SK-N-SH (cell line): ENCODE results near the gene SOCS2. TPM values are rescaled to one million over a fixed set of nuclear protein-coding genes. Genes with fewer than 3 reads are reported as not detected.
"Not testable (repeated sequence)": the region's sequence is repeated elsewhere in the genome, so short reads cannot be mapped to it uniquely, and the experiment has no call there.

Source experiments
- CTCF ChIA-PET: fragments of 300-600, 350-600 bp; formaldehyde crosslinking; extraction: SDS; loops from one replicate; lab custom pipeline; 2021; lab: Yijun Ruan, JAX
- POLR2A ChIA-PET: fragments of 350-600 bp; sonication (Branson Sonifier 250); formaldehyde crosslinking; extraction: SDS; loops from one replicate; lab custom pipeline; 2020; ENCODE audit warnings: antibody characterized with exemption, inconsistent platforms; lab: Yijun Ruan, JAX
- DNase-seq: peaks from one replicate; pipeline ENCODE4 v3.0.0; 2012
- H2AFZ ChIP-seq: fragments of 200-600 bp; sonication (generic); 2 replicates; pipeline ENCODE4 v1.8.1; 2016; ENCODE audit warnings: antibody characterized with exemption, mild to moderate bottlenecking, low read depth
- H3F3A ChIP-seq: fragments of 200-600 bp; sonication (generic); replicated peaks from 2 replicates; pipeline ENCODE3; 2016; ENCODE audit warnings: antibody characterized with exemption, mild to moderate bottlenecking; ENCODE audit not compliant: insufficient read depth
- H3K27ac ChIP-seq, 2 experiments: fragments of 200-500 bp in 1 of 2; fragments of 200-600 bp in 1 of 2; sonication (Bioruptor generic) in 1 of 2; sonication (generic), shearing (Covaris generic) in 1 of 2; 2 replicates each; pipeline versions ENCODE4 v1.5.1 to v1.6.1; 2014 to 2016; ENCODE audit warnings: low read depth in 2 of 2, inconsistent platforms in 1 of 2, low read length in 1 of 2, mild to moderate bottlenecking in 1 of 2, mixed read lengths in 1 of 2
- H3K27me3 ChIP-seq: fragments of 200-600 bp; sonication (generic), shearing (Covaris generic); 2 replicates; pipeline ENCODE4 v1.6.1; 2016; ENCODE audit warnings: mixed run types; ENCODE audit not compliant: insufficient read depth
- H3K36me3 ChIP-seq, 2 experiments: fragments of 200-500 bp in 1 of 2; fragments of 200-600 bp in 1 of 2; sonication (Bioruptor generic) in 1 of 2; sonication (generic) in 1 of 2; replicated peaks in 1 of 2; 2 replicates each; pipeline versions ENCODE3 to v1.5.1; 2014 to 2016; ENCODE audit warnings: low read length in 1 of 2, mild to moderate bottlenecking in 1 of 2; ENCODE audit not compliant: insufficient read depth in 2 of 2, control insufficient read depth in 1 of 2
- H3K4me1 ChIP-seq, 2 experiments: fragments of 200-500 bp in 1 of 2; fragments of 200-600 bp in 1 of 2; sonication (Bioruptor generic) in 1 of 2; sonication (generic), shearing (Covaris generic) in 1 of 2; 2 replicates each; pipeline versions ENCODE4 v1.5.1 to v1.6.1; 2014 to 2016; ENCODE audit warnings: low read depth in 1 of 2, low read length in 1 of 2, mixed run types in 1 of 2; ENCODE audit not compliant: insufficient read depth in 2 of 2, control insufficient read depth in 1 of 2
- H3K4me2 ChIP-seq: fragments of 200-600 bp; sonication (generic), shearing (Covaris generic); 2 replicates; pipeline ENCODE4 v1.6.1; 2017; ENCODE audit warnings: mixed run types
- H3K4me3 ChIP-seq, 2 experiments: fragments of 200-500 bp in 1 of 2; fragments of 200-600 bp in 1 of 2; sonication (Bioruptor generic) in 1 of 2; sonication (generic), shearing (Covaris generic) in 1 of 2; 2 replicates each; pipeline versions ENCODE4 v1.5.1 to v1.8.1; 2014 to 2016; ENCODE audit warnings: low read depth in 2 of 2, inconsistent platforms in 1 of 2, low read length in 1 of 2, mild to moderate bottlenecking in 1 of 2, mixed read lengths in 1 of 2, moderate library complexity in 1 of 2
- H3K79me2 ChIP-seq: fragments of 200-600 bp; sonication (generic); 2 replicates; pipeline ENCODE4 v1.8.1; 2017; ENCODE audit warnings: mild to moderate bottlenecking; ENCODE audit not compliant: insufficient read depth
- H3K9ac ChIP-seq: fragments of 200-600 bp; sonication (generic); 2 replicates; pipeline ENCODE4 v1.6.1; 2017; ENCODE audit warnings: mixed run types
- H3K9me2 ChIP-seq: fragments of 200-600 bp; sonication (generic); 2 replicates; pipeline ENCODE4 v1.6.1; 2017; ENCODE audit warnings: mixed run types
- H3K9me3 ChIP-seq: fragments of 200-600 bp; sonication (generic); 2 replicates; pipeline ENCODE4 v1.6.1; 2017; ENCODE audit warnings: mixed run types, mild to moderate bottlenecking, moderate library complexity
- H4K20me1 ChIP-seq: fragments of 200-600 bp; sonication (generic); 2 replicates; pipeline ENCODE4 v1.6.1; 2017; ENCODE audit warnings: mild to moderate bottlenecking, mixed run types; ENCODE audit not compliant: insufficient read depth
- ELF1 ChIP-seq: IDR thresholded peaks from 2 replicates; pipeline ENCODE4 v1.4.0; 2012
- EP300 ChIP-seq, 2 experiments: IDR thresholded peaks; 2 replicates each; pipeline versions ENCODE4 v1.4.0 to v1.6.1; 2012; ENCODE audit warnings: borderline replicate concordance in 1 of 2, low read depth in 1 of 2, low read length in 1 of 2
- FOXJ3 ChIP-seq: sonication (generic); formaldehyde crosslinking; IDR thresholded peaks from 2 replicates; pipeline ENCODE4 v1.5.1; 2020; ENCODE audit warnings: mild to moderate bottlenecking, missing genetic modification reagents
- FOXM1 ChIP-seq: IDR thresholded peaks from 2 replicates; pipeline ENCODE4 v1.4.0; 2012; ENCODE audit warnings: low read depth, mild to moderate bottlenecking
- GATA2 ChIP-seq: sonication (generic); formaldehyde crosslinking; IDR thresholded peaks from 2 replicates; pipeline ENCODE4 v1.5.0; 2020; ENCODE audit warnings: mild to moderate bottlenecking, missing genetic modification reagents
- JUND ChIP-seq: IDR thresholded peaks from 2 replicates; pipeline ENCODE4 v1.4.0; 2012
- MXI1 ChIP-seq: IDR thresholded peaks from 2 replicates; pipeline ENCODE4 v1.6.1; 2012; ENCODE audit warnings: mild to moderate bottlenecking, low read depth, low read length, improper control_type of control experiment
- NFIC ChIP-seq: IDR thresholded peaks from 2 replicates; pipeline ENCODE4 v1.4.0; 2012; ENCODE audit warnings: borderline replicate concordance
- RAD21 ChIP-seq: IDR thresholded peaks from 2 replicates; pipeline ENCODE4 v1.6.1; 2012; ENCODE audit warnings: mild to moderate bottlenecking, low read length
- RCOR1 ChIP-seq: fragments of 150-350 bp; IDR thresholded peaks from 2 replicates; pipeline ENCODE4 v1.6.1; 2017; ENCODE audit warnings: antibody characterized with exemption, low read length
- SIN3A ChIP-seq: IDR thresholded peaks from 2 replicates; pipeline ENCODE4 v1.6.1; 2012; ENCODE audit warnings: low read depth, mild to moderate bottlenecking, low read length, moderate library complexity, borderline replicate concordance
- SMC3 ChIP-seq: IDR thresholded peaks from 2 replicates; pipeline ENCODE4 v1.6.1; 2012; ENCODE audit warnings: low read depth, low read length, improper control_type of control experiment
- TCF12 ChIP-seq: IDR thresholded peaks from 2 replicates; pipeline ENCODE4 v1.4.0; 2012
- WGBS: methylation state at CpG from one replicate; pipeline ENCODE4 v1.1.6; 2017; ENCODE audit warnings: low lambda C conversion rate; 5-methylcytosine and 5-hydroxymethylcytosine counted together
- polyA plus RNA-seq, 3 experiments: library from polyadenylated mRNA; depleted of rRNA; stranded (reverse); fragments of >200 nt; gene quantifications; 2 replicates each; pipeline ENCODE4 v1.2.3, GENCODE V29; 2012
- TF ChIP-seq, protein P1 (sequence below): fragments of 200-600 bp; sonication (generic); IDR thresholded peaks from 2 replicates; pipeline ENCODE4 v1.6.1; 2017; ENCODE audit warnings: antibody characterized with exemption, mild to moderate bottlenecking, moderate library complexity
- TF ChIP-seq, protein P2 (sequence below): IDR thresholded peaks from 2 replicates; pipeline ENCODE4 v1.4.0; 2012; ENCODE audit warnings: low read depth, borderline replicate concordance
- TF ChIP-seq, protein P3 (sequence below): IDR thresholded peaks from 2 replicates; pipeline ENCODE4; 2012

SOCS2 gene
- polyA plus RNA-seq, 1 of the 3 experiments (the other 2 are of a cell fraction), result 24.1 TPM

DNA sequence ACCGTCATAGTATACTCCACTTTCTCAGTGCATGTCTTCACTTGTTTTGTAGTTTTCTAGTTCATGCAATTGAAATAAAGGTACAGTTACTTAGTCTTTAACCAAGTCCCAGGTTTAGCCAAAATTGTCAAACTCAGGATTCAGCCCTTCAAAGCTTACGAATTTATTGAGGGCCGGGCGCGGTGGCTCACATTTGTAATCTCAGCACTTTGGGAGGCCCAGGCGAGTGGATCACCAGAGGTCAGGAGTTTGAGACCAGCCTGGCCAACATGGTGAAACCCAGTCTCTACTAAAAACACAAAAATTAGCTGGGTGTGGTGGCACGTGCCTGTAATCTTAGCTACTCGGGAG, 52.8 kb downstream of the SOCS2 start:
- Histone ChIP-seq H3K27ac (peak overlapping the region in 1 of 2 experiments; percentile 98; a peak in 2 of 4 replicates), H3K4me1 (peaks cover 0 to 20% of the 10 kb centered on the region in 2 experiments; a peak in 2 of 4 replicates), H3F3A (peaks cover 26% of the 10 kb centered on the region), H3K9ac (peak overlapping the region; percentile 19; the same call in 1 of the 2 replicates), H3K4me2 (peak overlapping the region; percentile 3; the same call in 1 of the 2 replicates)
- H2AFZ ChIP-seq, H3K9me2 ChIP-seq, H3K79me2 ChIP-seq, CTCF ChIA-PET, H3K9me3 ChIP-seq, POLR2A ChIA-PET, H3K36me3 ChIP-seq, H4K20me1 ChIP-seq, DNase-seq, H3K27me3 ChIP-seq, H3K4me3 ChIP-seq: not testable (repeated sequence)
- 68% methylated on average over 8 of the region's 8 CpGs for WGBS

DNA sequence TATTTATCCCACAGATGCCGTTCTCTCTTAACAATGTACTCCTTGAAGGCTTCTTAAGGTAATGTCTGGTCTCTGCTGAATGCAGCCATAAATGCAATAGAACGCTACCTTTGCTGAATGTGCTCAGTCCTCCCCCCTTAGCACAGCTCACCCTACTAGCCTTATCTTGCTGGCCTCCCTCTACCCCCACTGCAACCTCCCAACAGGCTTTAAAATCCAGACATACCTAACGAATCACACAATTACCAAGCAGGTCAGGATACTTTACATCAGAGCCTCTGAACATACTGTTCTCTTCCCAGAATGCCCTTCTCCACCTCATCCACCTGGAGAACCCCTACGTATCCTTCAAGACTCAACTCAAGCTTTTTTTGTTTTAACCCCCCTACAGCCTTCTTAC, 53.7 kb downstream of the SOCS2 start:
- Histone ChIP-seq H3K4me1 (peaks cover 0 to 20% of the 10 kb centered on the region in 2 experiments; a peak in 2 of 4 replicates), H4K20me1 (no peaks in the 10 kb centered on the region), H3K4me2 (no peak overlapping the region), H3F3A (peaks cover 26% of the 10 kb centered on the region), H3K9ac (no peak overlapping the region; the same call in 1 of the 2 replicates), H3K27me3 (no peaks in the 10 kb centered on the region), H3K79me2 (no peaks in the 10 kb centered on the region), H3K27ac (peak overlapping the region in 1 of 2 experiments; percentile 98; a peak in 1 of 4 replicates), H2AFZ (no peak overlapping the region), H3K4me3 (no peak overlapping the region), H3K9me2 (no peaks in the 10 kb centered on the region), H3K9me3 (no peaks in the 10 kb centered on the region), H3K36me3 (no peaks in the 10 kb centered on the region)
- TF ChIP-seq, protein P1, sequence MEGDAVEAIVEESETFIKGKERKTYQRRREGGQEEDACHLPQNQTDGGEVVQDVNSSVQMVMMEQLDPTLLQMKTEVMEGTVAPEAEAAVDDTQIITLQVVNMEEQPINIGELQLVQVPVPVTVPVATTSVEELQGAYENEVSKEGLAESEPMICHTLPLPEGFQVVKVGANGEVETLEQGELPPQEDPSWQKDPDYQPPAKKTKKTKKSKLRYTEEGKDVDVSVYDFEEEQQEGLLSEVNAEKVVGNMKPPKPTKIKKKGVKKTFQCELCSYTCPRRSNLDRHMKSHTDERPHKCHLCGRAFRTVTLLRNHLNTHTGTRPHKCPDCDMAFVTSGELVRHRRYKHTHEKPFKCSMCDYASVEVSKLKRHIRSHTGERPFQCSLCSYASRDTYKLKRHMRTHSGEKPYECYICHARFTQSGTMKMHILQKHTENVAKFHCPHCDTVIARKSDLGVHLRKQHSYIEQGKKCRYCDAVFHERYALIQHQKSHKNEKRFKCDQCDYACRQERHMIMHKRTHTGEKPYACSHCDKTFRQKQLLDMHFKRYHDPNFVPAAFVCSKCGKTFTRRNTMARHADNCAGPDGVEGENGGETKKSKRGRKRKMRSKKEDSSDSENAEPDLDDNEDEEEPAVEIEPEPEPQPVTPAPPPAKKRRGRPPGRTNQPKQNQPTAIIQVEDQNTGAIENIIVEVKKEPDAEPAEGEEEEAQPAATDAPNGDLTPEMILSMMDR, result no peak
- TF ChIP-seq RAD21 (no peak), RCOR1 (no peak), TCF12 (no peak), NFIC (no peak), FOXM1 (no peak), SIN3A (no peak), MXI1 (no peak), JUND (no peak), ELF1 (no peak), FOXJ3 (CRISPR knock-in tag) (no peak), GATA2 (CRISPR knock-in tag) (no peak), SMC3 (no peak), EP300 (IDR thresholded peaks at IDR 0.05; ENCODE audit: borderline replicate concordance in 1 of 2, low read depth in 1 of 2, low read length in 1 of 2) (no peak)
- TF ChIP-seq, protein P2, sequence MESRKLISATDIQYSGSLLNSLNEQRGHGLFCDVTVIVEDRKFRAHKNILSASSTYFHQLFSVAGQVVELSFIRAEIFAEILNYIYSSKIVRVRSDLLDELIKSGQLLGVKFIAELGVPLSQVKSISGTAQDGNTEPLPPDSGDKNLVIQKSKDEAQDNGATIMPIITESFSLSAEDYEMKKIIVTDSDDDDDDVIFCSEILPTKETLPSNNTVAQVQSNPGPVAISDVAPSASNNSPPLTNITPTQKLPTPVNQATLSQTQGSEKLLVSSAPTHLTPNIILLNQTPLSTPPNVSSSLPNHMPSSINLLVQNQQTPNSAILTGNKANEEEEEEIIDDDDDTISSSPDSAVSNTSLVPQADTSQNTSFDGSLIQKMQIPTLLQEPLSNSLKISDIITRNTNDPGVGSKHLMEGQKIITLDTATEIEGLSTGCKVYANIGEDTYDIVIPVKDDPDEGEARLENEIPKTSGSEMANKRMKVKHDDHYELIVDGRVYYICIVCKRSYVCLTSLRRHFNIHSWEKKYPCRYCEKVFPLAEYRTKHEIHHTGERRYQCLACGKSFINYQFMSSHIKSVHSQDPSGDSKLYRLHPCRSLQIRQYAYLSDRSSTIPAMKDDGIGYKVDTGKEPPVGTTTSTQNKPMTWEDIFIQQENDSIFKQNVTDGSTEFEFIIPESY, result no peak
- TF ChIP-seq, protein P3, sequence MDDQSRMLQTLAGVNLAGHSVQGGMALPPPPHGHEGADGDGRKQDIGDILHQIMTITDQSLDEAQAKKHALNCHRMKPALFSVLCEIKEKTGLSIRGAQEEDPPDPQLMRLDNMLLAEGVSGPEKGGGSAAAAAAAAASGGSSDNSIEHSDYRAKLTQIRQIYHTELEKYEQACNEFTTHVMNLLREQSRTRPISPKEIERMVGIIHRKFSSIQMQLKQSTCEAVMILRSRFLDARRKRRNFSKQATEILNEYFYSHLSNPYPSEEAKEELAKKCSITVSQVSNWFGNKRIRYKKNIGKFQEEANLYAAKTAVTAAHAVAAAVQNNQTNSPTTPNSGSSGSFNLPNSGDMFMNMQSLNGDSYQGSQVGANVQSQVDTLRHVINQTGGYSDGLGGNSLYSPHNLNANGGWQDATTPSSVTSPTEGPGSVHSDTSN, result no peak
- CTCF ChIA-PET, result no interaction called here
- POLR2A ChIA-PET, result no interaction called here
- no peak for DNase-seq
- WGBS, result 96% methylated on average over 4 of the region's 4 CpGs

Other genes with a start within 250 kb of the SOCS2 start
- gene NUDT4, start 194.8 kb upstream of the SOCS2 start, polyA plus RNA-seq (2012; rRNA removed), result 19.8 and 26.0 TPM in 2 replicates
- 102 and 121 TPM in 2 replicates for gene UBE2N, start 130.7 kb upstream of the SOCS2 start, polyA plus RNA-seq (2012; rRNA removed)
- gene MRPL42, start 105.2 kb upstream of the SOCS2 start, polyA plus RNA-seq (2012; rRNA removed), result 39.5 and 54.8 TPM in 2 replicates
- gene CRADD, start 104.7 kb downstream of the SOCS2 start, polyA plus RNA-seq (2012; rRNA removed), result 13.6 and 16.7 TPM in 2 replicates